Measurements from ENCODE around the gene SHISA6. TPM values are rescaled to one million over a fixed set of nuclear protein-coding genes. Genes with fewer than 3 reads are reported as not detected.

SHISA6 gene
- 4.9 TPM for polyA plus RNA-seq (2013, experiment 1 of 4)
- polyA plus RNA-seq (2013, experiment 2 of 4): 6.1 TPM
- polyA plus RNA-seq (2013, experiment 3 of 4): 4.1 TPM
- 5.7 TPM for polyA plus RNA-seq (2013, experiment 4 of 4)

GRCh38 chr17:11240841-11241610 lies at the start of gene SHISA6:
SHISA6 (plus strand) TSS chr17:11241213.
- Histone ChIP-seq H3K4me3 (ENCODE audit: insufficient read depth, low read depth, low read length) (peak within 1 kb of the TSS; percentile 52), H3K9me3 (ENCODE audit: control insufficient read depth, low read length) (no peaks in the 10 kb centered on the region), H3K27me3 (ENCODE audit: control insufficient read depth, insufficient read depth, low read length, poor library complexity, severe bottlenecking) (peaks cover 72% of the 10 kb centered on the region), H3K4me1 (ENCODE audit: control insufficient read depth, insufficient read depth, low read length) (no peaks in the 10 kb centered on the region), H3K27ac (ENCODE audit: insufficient read depth, low read depth, low read length, poor library complexity, severe bottlenecking) (no peak within 1 kb of the TSS), H3K36me3 (ENCODE audit: control insufficient read depth, insufficient read depth, low read length) (no peaks in the 10 kb centered on the region)
- 0% methylated on average over 126 of the region's 126 CpGs for WGBS, 2 experiments

DNA sequence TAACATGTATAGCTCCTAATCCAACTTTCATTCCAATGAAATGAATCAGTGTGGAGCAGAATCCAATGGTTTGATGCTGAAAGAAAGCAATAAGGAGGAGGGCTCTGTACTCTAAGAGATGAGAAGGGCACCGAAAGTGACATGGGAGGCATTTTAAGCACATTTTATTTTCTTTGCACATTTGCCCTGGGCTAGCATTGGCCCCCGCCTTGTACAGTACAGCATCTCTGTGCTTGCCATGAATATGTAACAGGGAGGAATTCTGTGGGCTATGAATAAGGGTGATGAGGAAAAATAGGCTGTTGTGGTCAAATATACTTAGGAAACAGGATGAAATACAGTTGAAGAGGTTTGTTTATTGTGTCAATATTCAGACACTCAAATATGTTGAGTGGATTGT lies 45.2 kb upstream of the SHISA6 start:
- no peaks in the 10 kb centered on the region for H3K36me3 ChIP-seq (ENCODE audit: control insufficient read depth, insufficient read depth, low read length)
- no peaks in the 10 kb centered on the region for H3K9me3 ChIP-seq (ENCODE audit: control insufficient read depth, low read length)
- H3K27ac ChIP-seq (ENCODE audit: insufficient read depth, low read depth, low read length, poor library complexity, severe bottlenecking): no peak overlapping the region
- H3K4me1 ChIP-seq (ENCODE audit: control insufficient read depth, insufficient read depth, low read length): no peaks in the 10 kb centered on the region
- 95 to 100% methylated on average over 2 of the region's 2 CpGs for WGBS, 2 experiments
- H3K27me3 ChIP-seq (ENCODE audit: control insufficient read depth, insufficient read depth, low read length, poor library complexity, severe bottlenecking): no peaks in the 10 kb centered on the region
- no peak overlapping the region for H3K4me3 ChIP-seq (ENCODE audit: insufficient read depth, low read depth, low read length)

- Histone ChIP-seq H3K27me3 (ENCODE audit: control insufficient read depth, insufficient read depth, low read length, poor library complexity, severe bottlenecking) (no peaks in the 10 kb centered on the region), H3K9me3 (ENCODE audit: control insufficient read depth, low read length) (no peaks in the 10 kb centered on the region), H3K27ac (ENCODE audit: insufficient read depth, low read depth, low read length, poor library complexity, severe bottlenecking) (no peak overlapping the region), H3K36me3 (ENCODE audit: control insufficient read depth, insufficient read depth, low read length) (no peaks in the 10 kb centered on the region), H3K4me3 (ENCODE audit: insufficient read depth, low read depth, low read length) (no peak overlapping the region), H3K4me1 (ENCODE audit: control insufficient read depth, insufficient read depth, low read length) (no peaks in the 10 kb centered on the region)
- 93 to 97% methylated on average over 2 to 3 of the region's 3 CpGs for WGBS, 2 experiments
Measured at GRCh38 chr17:11204991-11205390, 36.0 kb upstream of the SHISA6 start.

- no peaks in the 10 kb centered on the region for H3K36me3 ChIP-seq (ENCODE audit: control insufficient read depth, insufficient read depth, low read length)
- H3K4me3 ChIP-seq (ENCODE audit: insufficient read depth, low read depth, low read length): no peak overlapping the region
- no peak overlapping the region for H3K27ac ChIP-seq (ENCODE audit: insufficient read depth, low read depth, low read length, poor library complexity, severe bottlenecking)
- no peaks in the 10 kb centered on the region for H3K9me3 ChIP-seq (ENCODE audit: control insufficient read depth, low read length)
- no peaks in the 10 kb centered on the region for H3K27me3 ChIP-seq (ENCODE audit: control insufficient read depth, insufficient read depth, low read length, poor library complexity, severe bottlenecking)
- H3K4me1 ChIP-seq (ENCODE audit: control insufficient read depth, insufficient read depth, low read length): no peaks in the 10 kb centered on the region
- WGBS, 2 experiments: 84 to 87% methylated on average over 6 of the region's 6 CpGs
Measured at GRCh38 chr17:11205659-11206058, 35.4 kb upstream of the SHISA6 start.

GRCh38 chr17:11209906-11210305 lies 31.1 kb upstream of the SHISA6 start:
- H3K36me3 ChIP-seq (ENCODE audit: control insufficient read depth, insufficient read depth, low read length): no peaks in the 10 kb centered on the region
- no peak overlapping the region for H3K4me3 ChIP-seq (ENCODE audit: insufficient read depth, low read depth, low read length)
- 93 to 96% methylated on average over 2 of the region's 2 CpGs for WGBS, 2 experiments
- no peak overlapping the region for H3K27ac ChIP-seq (ENCODE audit: insufficient read depth, low read depth, low read length, poor library complexity, severe bottlenecking)
- no peaks in the 10 kb centered on the region for H3K27me3 ChIP-seq (ENCODE audit: control insufficient read depth, insufficient read depth, low read length, poor library complexity, severe bottlenecking)
- no peaks in the 10 kb centered on the region for H3K4me1 ChIP-seq (ENCODE audit: control insufficient read depth, insufficient read depth, low read length)
- H3K9me3 ChIP-seq (ENCODE audit: control insufficient read depth, low read length): no peaks in the 10 kb centered on the region

DNA sequence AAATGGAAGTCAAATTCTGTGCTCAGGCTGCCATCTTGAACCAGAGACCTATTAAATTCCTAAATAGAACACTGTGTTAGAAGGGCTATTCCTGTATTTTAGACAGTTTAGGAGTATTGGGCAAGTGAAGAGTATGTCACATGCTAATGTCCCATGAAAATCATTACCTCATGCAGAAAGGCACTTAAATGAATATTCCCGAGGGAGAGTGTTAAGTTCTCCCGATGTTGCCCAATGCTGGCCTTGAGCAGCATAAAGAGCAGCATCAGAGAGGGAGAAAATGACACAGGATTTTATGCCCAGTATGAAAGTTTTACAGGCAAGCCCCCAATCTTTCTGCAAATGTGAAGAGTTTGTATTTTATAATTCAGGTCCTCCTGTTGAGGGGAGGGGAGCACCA lies 28.2 kb upstream of the SHISA6 start:
- H3K9me3 ChIP-seq (ENCODE audit: control insufficient read depth, low read length): no peaks in the 10 kb centered on the region
- no peak overlapping the region for H3K27ac ChIP-seq (ENCODE audit: insufficient read depth, low read depth, low read length, poor library complexity, severe bottlenecking)
- H3K36me3 ChIP-seq (ENCODE audit: control insufficient read depth, insufficient read depth, low read length): no peaks in the 10 kb centered on the region
- no peak overlapping the region for H3K4me3 ChIP-seq (ENCODE audit: insufficient read depth, low read depth, low read length)
- H3K4me1 ChIP-seq (ENCODE audit: control insufficient read depth, insufficient read depth, low read length): no peaks in the 10 kb centered on the region
- WGBS, 2 experiments: 95 to 96% methylated on average over 2 of the region's 2 CpGs
- no peaks in the 10 kb centered on the region for H3K27me3 ChIP-seq (ENCODE audit: control insufficient read depth, insufficient read depth, low read length, poor library complexity, severe bottlenecking)

- Histone ChIP-seq H3K9me3 (ENCODE audit: control insufficient read depth, low read length) (no peaks in the 10 kb centered on the region), H3K4me3 (ENCODE audit: insufficient read depth, low read depth, low read length) (no peak overlapping the region), H3K36me3 (ENCODE audit: control insufficient read depth, insufficient read depth, low read length) (no peaks in the 10 kb centered on the region), H3K4me1 (ENCODE audit: control insufficient read depth, insufficient read depth, low read length) (no peaks in the 10 kb centered on the region), H3K27me3 (ENCODE audit: control insufficient read depth, insufficient read depth, low read length, poor library complexity, severe bottlenecking) (no peaks in the 10 kb centered on the region), H3K27ac (ENCODE audit: insufficient read depth, low read depth, low read length, poor library complexity, severe bottlenecking) (no peak overlapping the region)
- 97 to 100% methylated on average over 3 of the region's 3 CpGs for WGBS, 2 experiments
Measured at GRCh38 chr17:11216976-11217375, 24.0 kb upstream of the SHISA6 start.

- H3K27me3 ChIP-seq (ENCODE audit: control insufficient read depth, insufficient read depth, low read length, poor library complexity, severe bottlenecking): no peaks in the 10 kb centered on the region
- no peak overlapping the region for H3K4me3 ChIP-seq (ENCODE audit: insufficient read depth, low read depth, low read length)
- WGBS, 2 experiments: 91 to 95% methylated on average over 4 of the region's 4 CpGs
Measured at GRCh38 chr17:11221196-11221595, 19.8 kb upstream of the SHISA6 start.

GRCh38 chr17:11221721-11222120 lies 19.3 kb upstream of the SHISA6 start:
- Histone ChIP-seq H3K36me3 (ENCODE audit: control insufficient read depth, insufficient read depth, low read length) (no peaks in the 10 kb centered on the region), H3K4me3 (ENCODE audit: insufficient read depth, low read depth, low read length) (no peak overlapping the region), H3K9me3 (ENCODE audit: control insufficient read depth, low read length) (no peaks in the 10 kb centered on the region), H3K27ac (ENCODE audit: insufficient read depth, low read depth, low read length, poor library complexity, severe bottlenecking) (no peak overlapping the region), H3K4me1 (ENCODE audit: control insufficient read depth, insufficient read depth, low read length) (no peaks in the 10 kb centered on the region), H3K27me3 (ENCODE audit: control insufficient read depth, insufficient read depth, low read length, poor library complexity, severe bottlenecking) (no peaks in the 10 kb centered on the region)
- WGBS, 2 experiments: 83 to 85% methylated on average over 5 of the region's 5 CpGs

More at GRCh38 chr17:11221196-11221595, 19.8 kb upstream of the SHISA6 start:
- Histone ChIP-seq H3K9me3 (ENCODE audit: control insufficient read depth, low read length) (no peaks in the 10 kb centered on the region), H3K27ac (ENCODE audit: insufficient read depth, low read depth, low read length, poor library complexity, severe bottlenecking) (no peak overlapping the region), H3K36me3 (ENCODE audit: control insufficient read depth, insufficient read depth, low read length) (no peaks in the 10 kb centered on the region), H3K4me1 (ENCODE audit: control insufficient read depth, insufficient read depth, low read length) (no peaks in the 10 kb centered on the region)

DNA sequence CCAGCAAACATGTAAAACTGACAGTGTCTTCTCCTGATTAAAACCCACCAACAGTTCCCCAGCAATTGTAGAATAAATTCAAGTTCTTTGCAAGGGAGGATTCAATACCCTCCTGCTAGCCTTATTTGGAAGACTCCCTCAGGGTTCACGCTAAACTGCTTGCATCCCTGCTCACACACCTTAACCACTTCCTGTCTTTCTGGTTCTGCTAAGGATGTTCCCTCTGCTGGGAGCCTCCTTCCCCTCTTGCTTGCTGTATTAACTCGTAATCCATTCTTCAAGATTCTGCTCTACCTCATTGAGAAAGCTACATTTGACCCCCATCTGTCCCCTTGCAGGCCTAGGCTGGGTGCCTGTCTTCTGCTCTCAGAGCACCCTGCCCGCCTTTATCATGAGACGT lies 2.3 kb upstream of the SHISA6 start:
- H3K27me3 ChIP-seq (ENCODE audit: control insufficient read depth, insufficient read depth, low read length, poor library complexity, severe bottlenecking): peaks cover 60% of the 10 kb centered on the region
- 53 to 55% methylated on average over 4 of the region's 4 CpGs for WGBS, 2 experiments
- no peak overlapping the region for H3K27ac ChIP-seq (ENCODE audit: insufficient read depth, low read depth, low read length, poor library complexity, severe bottlenecking)
- no peak overlapping the region for H3K4me3 ChIP-seq (ENCODE audit: insufficient read depth, low read depth, low read length)
- H3K36me3 ChIP-seq (ENCODE audit: control insufficient read depth, insufficient read depth, low read length): no peaks in the 10 kb centered on the region
- H3K4me1 ChIP-seq (ENCODE audit: control insufficient read depth, insufficient read depth, low read length): no peaks in the 10 kb centered on the region
- H3K9me3 ChIP-seq (ENCODE audit: control insufficient read depth, low read length): no peaks in the 10 kb centered on the region

Data from ectodermal cell (in vitro differentiated cells).